Left kidney (tissue), 2 donors: ENCODE results near the gene CXCR6. TPM values are rescaled to one million over a fixed set of nuclear protein-coding genes. Genes with fewer than 3 reads are reported as not detected.

ENCODE experiments used
- DNase-seq: peaks from one replicate; pipeline ENCODE4 v3.0.0-alpha.2; 2013
- polyA plus RNA-seq: library from polyadenylated mRNA; unstranded; fragments of 120-200 nt; gene quantifications from one replicate; pipeline ENCODE4 v1.2.1, GENCODE V29; 2013; ENCODE audit not compliant: insufficient read length

The CXCR6 gene
- polyA plus RNA-seq, 1 donor: 0.63 TPM

- no peak for DNase-seq
Measured at GRCh38 chr3:45969116-45969515, 25.9 kb downstream of the CXCR6 start.

- DNase-seq: no peak
Measured at GRCh38 chr3:45969953-45970352, 26.7 kb downstream of the CXCR6 start.

GRCh38 chr3:45972534-45973402 lies 29.5 kb downstream of the CXCR6 start:
- no peak for DNase-seq

- DNase-seq: no peak
Measured at GRCh38 chr3:45974686-45975085, 31.4 kb downstream of the CXCR6 start.

GRCh38 chr3:45975686-45976085 lies 32.4 kb downstream of the CXCR6 start:
- DNase-seq: no peak

GRCh38 chr3:45976191-45977091 lies 33.2 kb downstream of the CXCR6 start:
- no peak for DNase-seq

GRCh38 chr3:45978006-45978761 lies 34.9 kb downstream of the CXCR6 start:
- no peak for DNase-seq

GRCh38 chr3:45979378-45979777 lies 36.1 kb downstream of the CXCR6 start:
- no peak for DNase-seq

GRCh38 chr3:45980229-45980813 lies 37.1 kb downstream of the CXCR6 start:
- no peak for DNase-seq

- no peak for DNase-seq
Measured at GRCh38 chr3:45980819-45981218, 37.6 kb downstream of the CXCR6 start.

- DNase-seq: no peak
Measured at GRCh38 chr3:45981346-45982074, 38.2 kb downstream of the CXCR6 start.

- no peak for DNase-seq
Measured at GRCh38 chr3:45983770-45984169, 40.5 kb downstream of the CXCR6 start.

- no peak for DNase-seq
Measured at GRCh38 chr3:45984331-45985312, 41.4 kb downstream of the CXCR6 start.

- DNase-seq: no peak
Measured at GRCh38 chr3:45985532-45986302, 42.5 kb downstream of the CXCR6 start.

- DNase-seq: no peak
Measured at GRCh38 chr3:45986303-45986982, 43.2 kb downstream of the CXCR6 start.

GRCh38 chr3:45987368-45988291 lies 44.4 kb downstream of the CXCR6 start:
- DNase-seq: no peak

GRCh38 chr3:45988362-45988761 lies 45.1 kb downstream of the CXCR6 start:
- no peak for DNase-seq
